Posterior cingulate gyrus (tissue), 11 donors: Measurements from ENCODE around the gene LINC00237.
A peak's percentile ranks its signal among the peaks of the same experiment; 100 is the strongest.

Experiments used
- DNase-seq, 10 donors: peaks; one replicate each; pipeline versions ENCODE4 v3.0.0 to v3.0.0-alpha.2; 2020 to 2021; ENCODE audit warnings: mixed read lengths in 3 of 10
- intact Hi-C: fragments of 100-400 bp; cut with DNase I; formaldehyde crosslinking; loops from one replicate; pipeline ENCODE4 v1.15.1; 2023

Gene LINC00237

GRCh38 chr20:21053002-21053762, 53.0 kb downstream of the LINC00237 start:
- peak in 3 of 10 donors; percentile 10 to 53 (median 32) for DNase-seq
- intact Hi-C loops: loop anchor here (10.0 kb wide), 1 partner anchor 452 kb away; no protein-coding TSS in a partner anchor

- intact Hi-C loops: loop anchor here (10.0 kb wide), 1 partner anchor 452 kb away; no protein-coding TSS in a partner anchor
- no peak for DNase-seq
Observed at GRCh38 chr20:21052686-21053001, 53.5 kb downstream of the LINC00237 start.

DNA sequence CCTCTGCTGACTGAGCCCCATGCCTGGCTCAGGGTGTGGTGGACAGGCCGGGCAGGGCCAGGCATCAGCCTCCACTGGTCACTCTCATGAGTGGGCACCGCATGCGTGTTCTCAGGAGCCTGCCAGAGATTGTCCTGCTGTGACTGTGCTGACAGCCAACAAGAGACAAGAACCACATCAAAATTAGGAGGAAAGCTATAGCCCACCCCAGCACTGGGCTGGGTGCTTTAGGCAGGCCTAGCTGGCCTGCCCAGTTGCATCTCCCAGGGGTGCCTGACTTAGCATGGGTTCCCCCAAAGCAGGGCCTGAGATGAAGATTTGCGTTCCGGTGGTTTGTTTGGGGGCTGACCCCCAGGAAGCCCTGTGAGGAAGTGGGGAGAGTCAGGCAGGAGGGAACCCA, 53.9 kb downstream of the LINC00237 start:
- DNase-seq: no peak
- intact Hi-C loops: loop anchor here (10.0 kb wide), 1 partner anchor 453 kb away; no protein-coding TSS in a partner anchor

DNA sequence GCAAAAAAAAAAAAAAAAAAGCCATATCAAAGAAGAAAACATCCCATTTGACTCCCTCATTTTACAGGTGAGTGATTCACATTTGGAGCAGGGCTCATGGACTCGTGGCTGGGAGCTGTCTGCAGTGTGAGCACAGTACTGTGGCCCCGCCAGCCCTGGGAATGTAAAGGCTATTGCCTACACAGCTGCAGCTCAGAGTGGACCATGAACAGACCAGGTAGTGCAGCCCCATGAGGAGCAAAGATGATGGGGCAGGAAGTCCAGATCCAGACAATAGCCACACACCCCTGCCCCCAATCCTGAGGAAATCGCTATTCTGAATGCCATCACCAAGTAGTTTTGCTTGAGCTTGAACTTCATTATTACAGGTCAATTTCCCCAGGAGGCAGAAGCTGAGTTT, 55.4 kb downstream of the LINC00237 start:
- intact Hi-C loops: loop anchor here (10.0 kb wide), 1 partner anchor 454 kb away; no protein-coding TSS in a partner anchor
- DNase-seq: no peak

- no peak for DNase-seq
- intact Hi-C loops: loop anchor here (10.0 kb wide), 1 partner anchor 175 kb away; no protein-coding TSS in a partner anchor
Observed at GRCh38 chr20:21049305-21049828, 56.8 kb downstream of the LINC00237 start.

DNA sequence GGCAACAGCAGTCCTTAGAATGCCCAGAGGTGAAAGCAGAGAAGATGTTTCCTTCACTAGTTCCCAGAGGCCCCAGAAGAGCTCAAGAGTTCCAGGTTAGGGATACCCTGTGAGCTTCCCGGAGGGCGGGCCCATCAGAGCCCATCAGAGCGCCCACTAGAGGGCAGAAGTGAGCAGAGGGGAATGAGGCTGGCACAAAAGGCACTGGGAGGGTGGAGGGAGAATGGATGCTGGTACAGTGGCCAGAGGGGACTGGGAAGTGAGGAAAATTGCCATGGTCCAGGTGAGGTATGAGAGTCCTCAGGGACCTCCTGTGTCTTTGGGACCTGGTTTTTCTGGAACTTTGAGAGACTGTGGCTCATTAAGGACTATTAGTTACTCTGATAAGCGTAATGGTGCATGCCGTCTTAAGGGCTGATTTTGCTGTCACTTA, 57.3 kb downstream of the LINC00237 start:
- peak in 4 of 10 donors; percentile 6 to 74 (median 64) for DNase-seq
- intact Hi-C loops: loop anchor here (10.0 kb wide), 1 partner anchor 174 kb away; no protein-coding TSS in a partner anchor

DNA sequence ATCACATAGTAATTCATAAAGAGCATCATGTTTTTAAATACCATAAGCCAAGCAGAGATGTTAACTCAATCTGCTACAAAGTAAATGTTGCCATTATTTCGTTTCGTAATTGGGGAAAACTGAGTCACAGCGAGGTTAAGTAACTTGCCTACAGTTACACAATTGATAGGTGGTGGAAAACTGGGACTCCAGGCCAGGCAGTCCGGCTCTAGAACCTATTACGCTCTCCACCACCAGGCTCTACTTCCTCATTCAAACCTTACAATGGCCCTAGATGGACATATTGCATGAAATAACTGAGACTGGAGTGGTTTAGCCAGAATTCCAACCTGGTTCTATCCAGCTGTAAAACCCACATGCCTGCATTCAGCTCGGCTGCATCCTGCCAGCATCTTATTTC, 58.2 kb downstream of the LINC00237 start:
- DNase-seq: no peak
- intact Hi-C loops: loop anchor here (10.0 kb wide), 1 partner anchor 173 kb away; no protein-coding TSS in a partner anchor

GRCh38 chr20:21046413-21047070, 59.6 kb downstream of the LINC00237 start:
- DNase-seq: no peak
- intact Hi-C loops: loop anchor here (10.0 kb wide), 1 partner anchor 172 kb away; no protein-coding TSS in a partner anchor
